H9 (cell line): Measurements from ENCODE around the gene NPC1. TPM values are rescaled to one million over a fixed set of nuclear protein-coding genes. Genes with fewer than 3 reads are reported as not detected.

Experiments used
- DNase-seq: peaks from one replicate; pipeline ENCODE4 v3.0.0-alpha.2; 2017
- H2AFZ ChIP-seq: one replicate; pipeline ENCODE4 v1.6.1; 2013; ENCODE audit warnings: mild to moderate bottlenecking, low read length, control low read depth, moderate library complexity
- H2AK5ac ChIP-seq: 2 replicates; pipeline ENCODE4 v1.6.1; 2013; ENCODE audit warnings: low read length, control low read depth, mixed read lengths; ENCODE audit not compliant: insufficient read length
- H2BK120ac ChIP-seq: one replicate; pipeline ENCODE4 v1.6.1; 2013; ENCODE audit warnings: low read depth, mild to moderate bottlenecking, low read length, control low read depth, inconsistent platforms; ENCODE audit not compliant: poor library complexity, severe bottlenecking
- H2BK12ac ChIP-seq: 2 replicates; pipeline ENCODE4 v1.6.1; 2013; ENCODE audit warnings: low read length, control low read depth, mixed read lengths, low read depth; ENCODE audit not compliant: insufficient read length
- H2BK15ac ChIP-seq: 2 replicates; pipeline ENCODE4 v1.6.1; 2013; ENCODE audit warnings: low read depth, low read length, control low read depth
- H2BK20ac ChIP-seq: one replicate; pipeline ENCODE4 v1.6.1; 2013; ENCODE audit warnings: low read depth, mild to moderate bottlenecking, low read length, control low read depth, inconsistent platforms; ENCODE audit not compliant: poor library complexity, severe bottlenecking
- H2BK5ac ChIP-seq: 2 replicates; pipeline ENCODE4 v1.6.1; 2013; ENCODE audit warnings: low read length, control low read depth, mixed read lengths; ENCODE audit not compliant: insufficient read length
- H3K14ac ChIP-seq: 2 replicates; pipeline ENCODE4 v1.6.1; 2013; ENCODE audit warnings: low read length, control low read depth; ENCODE audit not compliant: insufficient read depth
- H3K18ac ChIP-seq: 2 replicates; pipeline ENCODE4 v1.6.1; 2013; ENCODE audit warnings: low read depth, mild to moderate bottlenecking, mixed read lengths, low read length, control low read depth; ENCODE audit not compliant: insufficient read length
- H3K23ac ChIP-seq: 2 replicates; pipeline ENCODE4 v1.6.1; 2013; ENCODE audit warnings: low read length, control low read depth, mixed read lengths, low read depth; ENCODE audit not compliant: insufficient read length
- H3K23me2 ChIP-seq: 2 replicates; pipeline ENCODE4 v1.6.1; 2013; ENCODE audit warnings: low read depth, mild to moderate bottlenecking, mixed read lengths, low read length, control low read depth; ENCODE audit not compliant: insufficient read length, poor library complexity, severe bottlenecking
- H3K27ac ChIP-seq: 2 replicates; pipeline ENCODE4 v1.5.1; 2013; ENCODE audit warnings: low read length, control low read depth, mixed read lengths, low read depth; ENCODE audit not compliant: insufficient read length
- H3K27me3 ChIP-seq: 2 replicates; pipeline ENCODE4 v1.6.1; 2013; ENCODE audit warnings: low read length, control low read depth, inconsistent platforms; ENCODE audit not compliant: insufficient read depth
- H3K4ac ChIP-seq: 2 replicates; pipeline ENCODE4 v1.6.1; 2013; ENCODE audit warnings: low read depth, mild to moderate bottlenecking, control low read depth, inconsistent platforms, low read length, moderate library complexity
- H3K4me1 ChIP-seq: 2 replicates; pipeline ENCODE4 v1.6.1; 2013; ENCODE audit warnings: low read length, control low read depth, inconsistent platforms; ENCODE audit not compliant: insufficient read depth
- H3K4me2 ChIP-seq: 2 replicates; pipeline ENCODE4 v1.6.1; 2013; ENCODE audit warnings: low read length, control low read depth, mixed read lengths; ENCODE audit not compliant: insufficient read length, insufficient read depth
- H3K56ac ChIP-seq: 2 replicates; pipeline ENCODE4 v1.6.1; 2013; ENCODE audit warnings: low read depth, mild to moderate bottlenecking, mixed read lengths, low read length, control low read depth; ENCODE audit not compliant: insufficient read length
- H3K79me1 ChIP-seq: 2 replicates; pipeline ENCODE4 v1.6.1; 2013; ENCODE audit warnings: low read depth, mild to moderate bottlenecking, moderate library complexity, low read length, control low read depth, inconsistent platforms; ENCODE audit not compliant: insufficient read depth, poor library complexity, severe bottlenecking
- H3K79me2 ChIP-seq: 2 replicates; pipeline ENCODE4 v1.6.1; 2013; ENCODE audit warnings: low read length, control low read depth, inconsistent platforms; ENCODE audit not compliant: insufficient read depth
- H3K9ac ChIP-seq: 2 replicates; pipeline ENCODE4 v1.6.1; 2013; ENCODE audit warnings: low read length, control low read depth, mixed read lengths; ENCODE audit not compliant: insufficient read length; ENCODE audit errors: extremely low read depth
- H3K9me3 ChIP-seq: one replicate; pipeline ENCODE4 v1.6.1; 2013; ENCODE audit warnings: low read depth, low read length, inconsistent platforms; ENCODE audit not compliant: control insufficient read depth
- H3T11ph ChIP-seq: one replicate; pipeline ENCODE4 v1.6.1; 2013; ENCODE audit warnings: mild to moderate bottlenecking, low read length, control low read depth, inconsistent platforms
- H4K20me1 ChIP-seq: one replicate; pipeline ENCODE4 v1.6.1; 2013; ENCODE audit not compliant: control insufficient read depth, insufficient read length, insufficient read depth
- H4K5ac ChIP-seq: 2 replicates; pipeline ENCODE4 v1.6.1; 2013; ENCODE audit warnings: low read depth, mild to moderate bottlenecking, mixed read lengths, low read length, control low read depth; ENCODE audit not compliant: insufficient read length
- H4K8ac ChIP-seq: replicated peaks from 2 replicates; pipeline ENCODE4 v1.6.1; 2013; ENCODE audit warnings: low read length, control low read depth, mixed read lengths, low read depth; ENCODE audit not compliant: insufficient read length
- H4K91ac ChIP-seq: 2 replicates; pipeline ENCODE4 v1.6.1; 2013; ENCODE audit warnings: low read depth, mild to moderate bottlenecking, moderate library complexity, mixed read lengths, low read length, control low read depth; ENCODE audit not compliant: insufficient read length
- H3K27ac Mint-ChIP-seq, 3 experiments: 2 replicates in 2 of 3; 3 replicates in 1 of 3; pipeline ENCODE4 v1.8.0; 2020 to 2021; ENCODE audit warnings: mixed read lengths in 3 of 3, mild to moderate bottlenecking in 1 of 3, moderate library complexity in 1 of 3
- H3K27me3 Mint-ChIP-seq: 2 replicates; pipeline ENCODE4 v1.8.0; 2021; ENCODE audit warnings: low read depth, mild to moderate bottlenecking, moderate library complexity, mixed read lengths
- H3K36me3 Mint-ChIP-seq, 3 experiments: 2 replicates in 2 of 3; 3 replicates in 1 of 3; pipeline ENCODE4 v1.8.0; 2020 to 2021; ENCODE audit warnings: low read depth in 3 of 3, mixed read lengths in 3 of 3; ENCODE audit not compliant: insufficient read depth in 1 of 3
- H3K4me1 Mint-ChIP-seq, 2 experiments: 2 replicates each; pipeline ENCODE4 v1.8.0; 2020; ENCODE audit warnings: mixed read lengths in 2 of 2
- H3K4me3 Mint-ChIP-seq, 2 experiments: 2 replicates in 1 of 2; 3 replicates in 1 of 2; pipeline ENCODE4 v1.8.0; 2020 to 2021; ENCODE audit warnings: mild to moderate bottlenecking in 2 of 2, mixed read lengths in 2 of 2, moderate library complexity in 1 of 2
- H3K9me3 Mint-ChIP-seq, 2 experiments: 2 replicates in 1 of 2; 3 replicates in 1 of 2; pipeline ENCODE4 v1.8.0; 2020; ENCODE audit warnings: mild to moderate bottlenecking in 2 of 2, mixed read lengths in 2 of 2, moderate library complexity in 1 of 2
- total RNA-seq: library from RNA; stranded (reverse); gene quantifications from 2 replicates; pipeline ENCODE4 v1.2.1, GENCODE V29; 2021
- TF ChIP-seq, protein P1 (sequence below): fragments of 200-600 bp; sonication (generic); conservative IDR thresholded peaks from 3 replicates; pipeline ENCODE4 v1.8.0; 2021; ENCODE audit warnings: antibody characterized with exemption, mild to moderate bottlenecking

Gene NPC1
- total RNA-seq, 1 experiment from 2014 or later: 24.2 TPM

DNA sequence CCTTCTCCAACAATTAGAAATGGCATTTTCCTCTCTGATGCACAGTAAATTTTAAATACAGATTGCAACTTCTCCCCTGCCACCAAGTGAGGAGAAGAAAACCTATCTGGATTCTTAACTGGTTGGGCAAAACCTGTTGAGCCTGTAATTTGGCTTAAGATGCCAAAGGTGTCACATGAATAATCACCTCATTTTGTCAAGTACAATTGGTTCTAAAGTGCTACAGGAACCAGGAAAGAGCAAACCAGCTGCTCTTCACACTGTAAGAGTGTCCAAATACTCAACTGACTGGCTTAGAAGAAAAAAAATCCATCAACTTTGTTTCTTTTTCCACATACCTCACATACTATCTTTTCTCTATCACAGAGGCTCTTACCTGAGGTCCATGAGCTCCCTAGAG is 35.4 kb downstream of the NPC1 start:
- no peak overlapping the region for H4K5ac ChIP-seq
- H3K4me1 ChIP-seq: no peaks in the 10 kb centered on the region
- TF ChIP-seq, protein P1, sequence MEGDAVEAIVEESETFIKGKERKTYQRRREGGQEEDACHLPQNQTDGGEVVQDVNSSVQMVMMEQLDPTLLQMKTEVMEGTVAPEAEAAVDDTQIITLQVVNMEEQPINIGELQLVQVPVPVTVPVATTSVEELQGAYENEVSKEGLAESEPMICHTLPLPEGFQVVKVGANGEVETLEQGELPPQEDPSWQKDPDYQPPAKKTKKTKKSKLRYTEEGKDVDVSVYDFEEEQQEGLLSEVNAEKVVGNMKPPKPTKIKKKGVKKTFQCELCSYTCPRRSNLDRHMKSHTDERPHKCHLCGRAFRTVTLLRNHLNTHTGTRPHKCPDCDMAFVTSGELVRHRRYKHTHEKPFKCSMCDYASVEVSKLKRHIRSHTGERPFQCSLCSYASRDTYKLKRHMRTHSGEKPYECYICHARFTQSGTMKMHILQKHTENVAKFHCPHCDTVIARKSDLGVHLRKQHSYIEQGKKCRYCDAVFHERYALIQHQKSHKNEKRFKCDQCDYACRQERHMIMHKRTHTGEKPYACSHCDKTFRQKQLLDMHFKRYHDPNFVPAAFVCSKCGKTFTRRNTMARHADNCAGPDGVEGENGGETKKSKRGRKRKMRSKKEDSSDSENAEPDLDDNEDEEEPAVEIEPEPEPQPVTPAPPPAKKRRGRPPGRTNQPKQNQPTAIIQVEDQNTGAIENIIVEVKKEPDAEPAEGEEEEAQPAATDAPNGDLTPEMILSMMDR: no peak
- no peaks in the 10 kb centered on the region for H3K27me3 ChIP-seq
- Mint-ChIP-seq H3K36me3 (peaks cover 27 to 86% (median 59%) of the 10 kb centered on the region in 3 experiments), H3K4me1 (no peaks in the 10 kb centered on the region), H3K4me3 (no peak overlapping the region), H3K9me3 (no peaks in the 10 kb centered on the region), H3K27ac (peak overlapping the region in 1 of 3 experiments; percentile 61; a peak in 1 of 7 replicates), H3K27me3 (no peaks in the 10 kb centered on the region)
- no peak overlapping the region for H2BK15ac ChIP-seq
- no peak overlapping the region for H3K9ac ChIP-seq
- no peak overlapping the region for H4K91ac ChIP-seq
- no peak overlapping the region for H3K56ac ChIP-seq
- no peaks in the 10 kb centered on the region for H3K79me2 ChIP-seq
- no peak overlapping the region for H4K8ac ChIP-seq
- no peak overlapping the region for H2BK120ac ChIP-seq
- H2BK20ac ChIP-seq: no peak overlapping the region
- H4K20me1 ChIP-seq: no peaks in the 10 kb centered on the region
- H2AK5ac ChIP-seq: no peak overlapping the region
- no peak for DNase-seq
- no peaks in the 10 kb centered on the region for H3K23me2 ChIP-seq
- H3T11ph ChIP-seq: no peak overlapping the region
- H3K14ac ChIP-seq: no peak overlapping the region
- H2BK5ac ChIP-seq: no peak overlapping the region
- H3K9me3 ChIP-seq: no peaks in the 10 kb centered on the region
- H3K27ac ChIP-seq: no peak overlapping the region
- H3K4ac ChIP-seq: no peak overlapping the region
- H2AFZ ChIP-seq: no peak overlapping the region
- H3K23ac ChIP-seq: no peak overlapping the region
- H3K79me1 ChIP-seq: no peaks in the 10 kb centered on the region
- no peak overlapping the region for H3K18ac ChIP-seq
- H3K4me2 ChIP-seq: no peak overlapping the region
- no peak overlapping the region for H2BK12ac ChIP-seq
